A549 (cell line): ENCODE data around the gene OVOL3.

Experiments used
- CTCF ChIP-seq: fragments of >200 bp; sonication (Bioruptor Twin); formaldehyde crosslinking; IDR thresholded peaks from 3 replicates; pipeline ENCODE4 v1.5.1; 2016
- JUN ChIP-seq, 2 experiments: fragments of >200 bp; sonication (Bioruptor Twin); formaldehyde crosslinking; IDR thresholded peaks; 2 replicates in 1 of 2; 3 replicates in 1 of 2; pipeline ENCODE4 v1.6.1; 2016 to 2017
- MAFK ChIP-seq: fragments of 450-650 bp; IDR thresholded peaks from 2 replicates; pipeline ENCODE4 v1.6.1; 2014; ENCODE audit not compliant: partially characterized antibody
- MAX ChIP-seq: IDR thresholded peaks from 2 replicates; pipeline ENCODE4 v1.6.1; 2012
- MYC ChIP-seq: IDR thresholded peaks from 2 replicates; pipeline ENCODE4 v1.6.1; 2012; ENCODE audit warnings: mild to moderate bottlenecking, inconsistent platforms, low read length, improper control_type of control experiment, borderline replicate concordance
- RCOR1 ChIP-seq: fragments of 150-350 bp; IDR thresholded peaks from 2 replicates; pipeline ENCODE4 v1.6.1; 2014; ENCODE audit warnings: antibody characterized with exemption, low read length, low read depth
- USF2 ChIP-seq: fragments of 450-650 bp; IDR thresholded peaks from 2 replicates; pipeline ENCODE4 v1.6.1; 2014; ENCODE audit warnings: antibody characterized with exemption

GRCh38 chr19:36082916-36083315, 28.0 kb upstream of the OVOL3 start:
- TF ChIP-seq MAX (no peak), MAFK (no peak), CTCF (no peak), USF2 (no peak), MYC (no peak), RCOR1 (no peak), JUN (IDR thresholded peaks at IDR 0.05) (no peak)
